EL (cell line): ENCODE data around the gene PTCD1.
"Not testable (repeated sequence)": the region's sequence is repeated elsewhere in the genome, so short reads cannot be mapped to it uniquely, and the experiment has no call there.

ENCODE experiments used
- DNase-seq: peaks from one replicate; pipeline ENCODE4 v3.0.0-alpha.2; 2016

Gene PTCD1

GRCh38 chr7:99407872-99408378 lies 30.7 kb downstream of the PTCD1 start:
- peak; percentile 81 for DNase-seq

- DNase-seq, result no peak
Observed at GRCh38 chr7:99406557-99406956, 32.0 kb downstream of the PTCD1 start.

GRCh38 chr7:99404977-99405320 lies 33.6 kb downstream of the PTCD1 start:
- DNase-seq, result no peak

GRCh38 chr7:99404235-99404976 lies 34.2 kb downstream of the PTCD1 start:
- no peak for DNase-seq

- DNase-seq, result no peak
Observed at GRCh38 chr7:99403764-99404163, 34.8 kb downstream of the PTCD1 start.

- no peak for DNase-seq
Observed at GRCh38 chr7:99402854-99403253, 35.7 kb downstream of the PTCD1 start.

GRCh38 chr7:99399597-99399996 lies 39.0 kb downstream of the PTCD1 start:
- DNase-seq, result no peak

GRCh38 chr7:99398891-99399445 lies 39.6 kb downstream of the PTCD1 start:
- no peak for DNase-seq

- no peak for DNase-seq
Observed at GRCh38 chr7:99397297-99397983, 41.2 kb downstream of the PTCD1 start.

GRCh38 chr7:99396418-99397296 lies 41.9 kb downstream of the PTCD1 start:
- no peak for DNase-seq

- no peak for DNase-seq
Observed at GRCh38 chr7:99395616-99396327, 42.8 kb downstream of the PTCD1 start.

GRCh38 chr7:99394188-99394502 lies 44.5 kb downstream of the PTCD1 start:
- no peak for DNase-seq

GRCh38 chr7:99393355-99394187 lies 45.0 kb downstream of the PTCD1 start:
- no peak for DNase-seq

- no peak for DNase-seq
Observed at GRCh38 chr7:99392659-99393354, 45.8 kb downstream of the PTCD1 start.

GRCh38 chr7:99392046-99392445 lies 46.6 kb downstream of the PTCD1 start:
- no peak for DNase-seq

GRCh38 chr7:99390941-99391602 lies 47.5 kb downstream of the PTCD1 start:
- no peak for DNase-seq

GRCh38 chr7:99389772-99390171 lies 48.8 kb downstream of the PTCD1 start:
- no peak for DNase-seq

- no peak for DNase-seq
Observed at GRCh38 chr7:99387912-99388311, 50.7 kb downstream of the PTCD1 start.

- DNase-seq, result not testable (repeated sequence)
Observed at GRCh38 chr7:99387239-99387635, 51.4 kb downstream of the PTCD1 start.

GRCh38 chr7:99386584-99387238 lies 51.9 kb downstream of the PTCD1 start:
- peak; percentile 49 for DNase-seq
